MM.1S (cell line): ENCODE data around the gene NFATC4.

Source experiments
- EZH2phosphoT487 ChIP-seq: fragments of 300-600 bp; sonication (generic); IDR thresholded peaks from 2 replicates; pipeline ENCODE4 v1.6.1; 2018; ENCODE audit warnings: antibody characterized with exemption, low read length
- TF ChIP-seq, protein P1 (sequence below): fragments of 300-600 bp; sonication (generic); IDR thresholded peaks from 2 replicates; pipeline ENCODE4 v1.5.1; 2016; ENCODE audit warnings: antibody characterized with exemption, low read length, mixed read lengths

DNA sequence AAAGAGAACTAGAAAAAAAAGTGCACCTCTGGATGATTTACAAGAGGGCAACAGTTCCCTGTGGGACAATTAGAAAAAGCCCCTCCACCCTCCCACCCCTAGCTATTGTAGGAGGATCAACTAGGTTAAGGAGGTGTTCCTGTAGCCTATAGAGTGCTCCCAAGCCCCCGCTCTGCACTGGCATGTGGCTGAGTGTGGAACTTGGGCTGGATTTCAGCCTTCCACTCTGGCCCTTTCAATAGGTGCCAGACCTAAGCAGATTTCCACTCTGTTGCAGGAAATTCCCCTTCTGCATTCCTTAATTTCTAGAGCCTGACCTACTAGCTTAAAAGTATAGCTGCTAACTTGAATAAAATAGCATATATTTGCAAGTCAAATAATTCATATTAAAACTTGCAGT is 2.8 kb downstream of the NFATC4 start:
- TF ChIP-seq, protein P1, sequence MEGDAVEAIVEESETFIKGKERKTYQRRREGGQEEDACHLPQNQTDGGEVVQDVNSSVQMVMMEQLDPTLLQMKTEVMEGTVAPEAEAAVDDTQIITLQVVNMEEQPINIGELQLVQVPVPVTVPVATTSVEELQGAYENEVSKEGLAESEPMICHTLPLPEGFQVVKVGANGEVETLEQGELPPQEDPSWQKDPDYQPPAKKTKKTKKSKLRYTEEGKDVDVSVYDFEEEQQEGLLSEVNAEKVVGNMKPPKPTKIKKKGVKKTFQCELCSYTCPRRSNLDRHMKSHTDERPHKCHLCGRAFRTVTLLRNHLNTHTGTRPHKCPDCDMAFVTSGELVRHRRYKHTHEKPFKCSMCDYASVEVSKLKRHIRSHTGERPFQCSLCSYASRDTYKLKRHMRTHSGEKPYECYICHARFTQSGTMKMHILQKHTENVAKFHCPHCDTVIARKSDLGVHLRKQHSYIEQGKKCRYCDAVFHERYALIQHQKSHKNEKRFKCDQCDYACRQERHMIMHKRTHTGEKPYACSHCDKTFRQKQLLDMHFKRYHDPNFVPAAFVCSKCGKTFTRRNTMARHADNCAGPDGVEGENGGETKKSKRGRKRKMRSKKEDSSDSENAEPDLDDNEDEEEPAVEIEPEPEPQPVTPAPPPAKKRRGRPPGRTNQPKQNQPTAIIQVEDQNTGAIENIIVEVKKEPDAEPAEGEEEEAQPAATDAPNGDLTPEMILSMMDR: no peak
- TF ChIP-seq EZH2phosphoT487: no peak
